ENCODE results near the gene CAMKMT. TPM values are rescaled to one million over a fixed set of nuclear protein-coding genes. Genes with fewer than 3 reads are reported as not detected.

CAMKMT gene
- total RNA-seq, 1 experiment from 2014 or later = 2.7 TPM

DNA sequence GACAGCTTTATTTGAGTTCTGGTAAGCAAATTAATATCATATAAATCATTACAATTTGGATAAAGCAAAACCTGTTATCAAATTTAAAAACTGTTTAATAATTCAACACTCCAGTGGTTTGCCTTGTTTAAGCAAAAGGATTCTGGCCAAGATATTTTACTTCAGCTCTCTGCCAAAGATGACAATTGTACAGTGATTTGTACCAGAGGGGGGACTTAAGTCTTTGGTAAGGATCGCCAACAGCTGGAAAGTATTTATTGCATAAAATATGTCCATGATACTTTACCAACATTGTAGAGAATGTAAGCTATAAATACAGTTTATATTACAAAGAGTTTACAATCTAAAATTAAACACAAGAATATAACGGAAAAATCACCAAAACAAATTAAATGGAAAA is 14.2 kb upstream of the CAMKMT start:
- no peaks in the 10 kb centered on the region for H3K4me1 ChIP-seq (ENCODE audit: insufficient read depth, low read length)
- TF ChIP-seq EZH2 (IDR thresholded peaks at IDR 0.05; ENCODE audit: low read length, unreplicated experiment) (no peak), EZH2phosphoT487 (IDR thresholded peaks at IDR 0.05; ENCODE audit: borderline replicate concordance, low read length) (no peak)
- TF ChIP-seq, protein P1, sequence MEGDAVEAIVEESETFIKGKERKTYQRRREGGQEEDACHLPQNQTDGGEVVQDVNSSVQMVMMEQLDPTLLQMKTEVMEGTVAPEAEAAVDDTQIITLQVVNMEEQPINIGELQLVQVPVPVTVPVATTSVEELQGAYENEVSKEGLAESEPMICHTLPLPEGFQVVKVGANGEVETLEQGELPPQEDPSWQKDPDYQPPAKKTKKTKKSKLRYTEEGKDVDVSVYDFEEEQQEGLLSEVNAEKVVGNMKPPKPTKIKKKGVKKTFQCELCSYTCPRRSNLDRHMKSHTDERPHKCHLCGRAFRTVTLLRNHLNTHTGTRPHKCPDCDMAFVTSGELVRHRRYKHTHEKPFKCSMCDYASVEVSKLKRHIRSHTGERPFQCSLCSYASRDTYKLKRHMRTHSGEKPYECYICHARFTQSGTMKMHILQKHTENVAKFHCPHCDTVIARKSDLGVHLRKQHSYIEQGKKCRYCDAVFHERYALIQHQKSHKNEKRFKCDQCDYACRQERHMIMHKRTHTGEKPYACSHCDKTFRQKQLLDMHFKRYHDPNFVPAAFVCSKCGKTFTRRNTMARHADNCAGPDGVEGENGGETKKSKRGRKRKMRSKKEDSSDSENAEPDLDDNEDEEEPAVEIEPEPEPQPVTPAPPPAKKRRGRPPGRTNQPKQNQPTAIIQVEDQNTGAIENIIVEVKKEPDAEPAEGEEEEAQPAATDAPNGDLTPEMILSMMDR (conservative IDR thresholded peaks at IDR 0.05; ENCODE audit: low read depth, low read length) = no peak
- H3K36me3 ChIP-seq (ENCODE audit: low read depth, low read length) = peaks cover 14% of the 10 kb centered on the region; the same call in 1 of the 2 replicates
- H3K27me3 ChIP-seq (ENCODE audit: low read length) = no peaks in the 10 kb centered on the region
- H3K4me3 ChIP-seq (ENCODE audit: low read length) = no peak overlapping the region
- BruUV-seq (replicated peaks) = no TSS peak
- no peak for ATAC-seq
- no peaks in the 10 kb centered on the region for H3K79me2 ChIP-seq (ENCODE audit: low read length)
- H2AFZ ChIP-seq (ENCODE audit: low read length) = no peak overlapping the region
- POLR2A ChIA-PET (ENCODE audit: unreplicated experiment) = no interaction called here
- intact Hi-C loops (cut with micrococcal nuclease) = loop anchor here (10.0 kb wide), 1 partner anchor 393 kb away; no protein-coding TSS in a partner anchor
- H3K4me2 ChIP-seq (ENCODE audit: low read length) = no peak overlapping the region
- DNase-seq = no peak
- no peaks in the 10 kb centered on the region for H3K9me3 ChIP-seq (ENCODE audit: low read length)
- H3F3A ChIP-seq (ENCODE audit: low read length, unreplicated experiment) = no peaks in the 10 kb centered on the region
- no peak overlapping the region for H3K9ac ChIP-seq (ENCODE audit: low read length)
- no peaks in the 10 kb centered on the region for H3K9me2 ChIP-seq (replicated peaks; ENCODE audit: low read length)
- CTCF ChIA-PET = no interaction called here
- no peaks in the 10 kb centered on the region for H4K20me1 ChIP-seq (ENCODE audit: low read length)
- no peak overlapping the region for H3K27ac ChIP-seq (ENCODE audit: low read length)

DNA sequence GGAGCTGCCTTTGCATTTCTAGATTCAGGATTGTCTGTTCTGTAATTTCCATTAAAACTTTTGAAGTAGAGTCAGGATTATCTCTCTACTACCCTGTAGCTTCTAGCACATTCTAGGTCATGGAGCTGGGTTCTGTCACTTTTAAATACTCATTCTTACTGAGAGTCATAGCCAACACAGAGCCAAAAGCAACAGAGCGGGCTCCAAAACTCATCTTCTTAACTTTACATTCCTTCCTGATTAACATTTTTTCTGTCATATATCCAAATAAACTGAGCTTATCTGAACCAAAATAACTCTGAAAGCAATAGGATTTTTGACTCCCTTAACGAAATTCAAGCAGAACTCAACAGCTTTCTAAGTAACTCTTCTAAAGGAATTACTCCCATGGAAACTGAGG is 13.3 kb upstream of the CAMKMT start:
- no peak for ATAC-seq

DNA sequence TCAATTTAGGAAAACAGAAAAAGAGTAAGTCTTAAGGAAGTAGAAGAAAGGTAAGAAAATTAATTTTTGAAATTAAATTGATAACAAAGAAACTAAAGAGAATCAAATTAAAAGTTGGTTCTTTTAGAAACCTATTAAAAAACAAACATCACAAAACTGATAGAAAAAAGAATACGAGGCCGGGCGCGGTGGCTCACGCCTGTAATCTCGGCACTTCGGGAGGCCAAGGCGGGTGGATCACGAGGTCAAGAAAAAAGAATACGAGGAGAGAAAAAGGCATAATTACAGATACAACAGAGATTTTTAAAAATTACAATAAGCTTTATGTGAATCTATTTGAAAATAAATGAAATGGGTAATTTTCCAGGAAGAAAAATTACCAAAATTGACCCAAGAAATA is 12.2 kb upstream of the CAMKMT start:
- Histone ChIP-seq H3K9me2 (replicated peaks; ENCODE audit: low read length) (no peaks in the 10 kb centered on the region), H3K4me1 (ENCODE audit: insufficient read depth, low read length) (no peaks in the 10 kb centered on the region), H3K9me3 (ENCODE audit: low read length) (no peaks in the 10 kb centered on the region), H3K4me2 (ENCODE audit: low read length) (no peak overlapping the region), H3F3A (ENCODE audit: low read length, unreplicated experiment) (no peaks in the 10 kb centered on the region), H3K79me2 (ENCODE audit: low read length) (peaks cover 9% of the 10 kb centered on the region; the same call in 1 of the 2 replicates), H4K20me1 (ENCODE audit: low read length) (no peaks in the 10 kb centered on the region), H3K27me3 (ENCODE audit: low read length) (no peaks in the 10 kb centered on the region), H3K4me3 (ENCODE audit: low read length) (no peak overlapping the region), H2AFZ (ENCODE audit: low read length) (no peak overlapping the region), H3K9ac (ENCODE audit: low read length) (no peak overlapping the region), H3K27ac (ENCODE audit: low read length) (no peak overlapping the region), H3K36me3 (ENCODE audit: low read depth, low read length) (peaks cover 4% of the 10 kb centered on the region; the same call in 1 of the 2 replicates)
- ChIA-PET POLR2A (ENCODE audit: unreplicated experiment) (no interaction called here), CTCF (no interaction called here)
- DNase-seq = no peak
- intact Hi-C loops (cut with micrococcal nuclease) = loop anchor here (10.0 kb wide), 1 partner anchor 395 kb away; no protein-coding TSS in a partner anchor
- no peak for TF ChIP-seq EZH2phosphoT487 (IDR thresholded peaks at IDR 0.05; ENCODE audit: borderline replicate concordance, low read length)
- no TSS peak for BruUV-seq (replicated peaks)
- ATAC-seq = no peak

More for the DNA sequence above, 13.3 kb upstream of the CAMKMT start:
- Histone ChIP-seq H2AFZ (ENCODE audit: low read length) (no peak overlapping the region), H3K4me1 (ENCODE audit: insufficient read depth, low read length) (no peaks in the 10 kb centered on the region), H4K20me1 (ENCODE audit: low read length) (no peaks in the 10 kb centered on the region), H3F3A (ENCODE audit: low read length, unreplicated experiment) (no peaks in the 10 kb centered on the region), H3K27me3 (ENCODE audit: low read length) (no peaks in the 10 kb centered on the region), H3K79me2 (ENCODE audit: low read length) (no peaks in the 10 kb centered on the region), H3K4me2 (ENCODE audit: low read length) (no peak overlapping the region), H3K9me3 (ENCODE audit: low read length) (no peaks in the 10 kb centered on the region), H3K36me3 (ENCODE audit: low read depth, low read length) (peaks cover 8% of the 10 kb centered on the region; the same call in 1 of the 2 replicates), H3K4me3 (ENCODE audit: low read length) (no peak overlapping the region), H3K9me2 (replicated peaks; ENCODE audit: low read length) (no peaks in the 10 kb centered on the region), H3K27ac (ENCODE audit: low read length) (no peak overlapping the region), H3K9ac (ENCODE audit: low read length) (no peak overlapping the region)
- CTCF ChIA-PET = no interaction called here
- BruUV-seq (replicated peaks) = no TSS peak
- DNase-seq = no peak
- POLR2A ChIA-PET (ENCODE audit: unreplicated experiment) = interaction anchor here (0.5 to 0.6 kb wide), 2 partner anchors 20 to 928 kb away, joined by 3 read pairs; no protein-coding TSS in a partner anchor
- intact Hi-C loops (cut with micrococcal nuclease) = loop anchor here (10.0 kb wide), 1 partner anchor 394 kb away; no protein-coding TSS in a partner anchor
- TF ChIP-seq EZH2 (IDR thresholded peaks at IDR 0.05; ENCODE audit: low read length, unreplicated experiment) = no peak
- TF ChIP-seq EZH2phosphoT487 (IDR thresholded peaks at IDR 0.05; ENCODE audit: borderline replicate concordance, low read length) = no peak
- TF ChIP-seq, protein P1 (conservative IDR thresholded peaks at IDR 0.05; ENCODE audit: low read depth, low read length) = no peak

Measured in PC-3 (cell line).